ENCODE measurements around the gene PDCD1. TPM values are rescaled to one million over a fixed set of nuclear protein-coding genes. Genes with fewer than 3 reads are reported as not detected.
A peak's percentile ranks its signal among the peaks of the same experiment; 100 is the strongest.

Gene PDCD1
- total and polyA plus RNA-seq, 2 donors (not counting 1 experiment from before 2014, with no cell fraction given) = 0.28 to 1.3 TPM

DNA sequence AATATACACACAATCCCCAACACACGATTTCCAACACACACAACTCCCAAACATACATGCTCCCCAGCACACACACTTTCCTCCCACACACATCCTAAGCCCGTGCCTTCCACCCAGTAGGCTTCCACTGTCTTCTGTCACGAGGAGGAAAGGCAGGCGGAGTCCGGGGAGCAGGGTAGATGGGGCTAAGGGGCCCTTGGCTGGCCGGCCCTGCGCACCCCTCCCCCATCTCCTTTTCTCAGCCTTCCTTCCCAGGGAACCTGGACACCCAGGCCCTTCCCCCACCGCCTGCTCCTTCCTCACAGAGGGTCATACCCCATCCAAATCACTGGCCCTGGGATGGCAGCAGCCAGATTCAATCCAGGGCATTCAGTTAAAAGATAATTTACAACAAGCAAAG lies 3.4 kb upstream of the PDCD1 start:
- Mint-ChIP-seq H3K4me1 (peaks cover 47% of the 10 kb centered on the region), H3K27me3 (peaks cover 35% of the 10 kb centered on the region)
- no peak overlapping the region for H3K27ac ChIP-seq (ENCODE audit: low read length in 2 of 2)

DNA sequence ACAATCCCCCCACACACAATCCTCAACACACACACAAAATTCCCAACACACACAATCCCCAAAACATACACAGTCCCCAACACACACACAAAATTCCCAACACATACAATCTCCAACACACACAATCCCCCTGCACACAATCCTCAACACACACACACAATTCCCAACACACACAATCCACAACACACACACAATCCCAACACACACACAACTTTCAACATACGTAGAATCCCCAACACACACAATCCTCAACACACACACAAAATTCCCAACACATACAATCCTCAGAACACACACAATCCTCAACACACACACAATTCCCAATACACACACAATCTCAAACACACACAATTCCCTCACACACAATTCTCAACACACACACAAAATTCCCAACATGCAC lies 2.6 kb upstream of the PDCD1 start:
- DNase-seq (no peak), ATAC-seq (ENCODE audit: low read depth) (no peak)
- WGBS (ENCODE audit: insufficient coverage) = 92% methylated on average over 1 of the region's 1 CpG
- Histone ChIP-seq H3K27me3 (replicated peaks in 1 of 4; ENCODE audit: control extremely low read depth in 1 of 4, control insufficient read depth in 3 of 4, insufficient read depth in 4 of 4, low read length in 3 of 4) (peaks cover 0 to 55% (median 36%) of the 10 kb centered on the region in 4 experiments), H3K9ac (ENCODE audit: low read length) (no peak overlapping the region), H3K4me3 (ENCODE audit: control extremely low read depth in 1 of 5, extremely low read depth in 1 of 5, insufficient read depth in 1 of 5, low read depth in 2 of 5, low read length in 4 of 5) (no peak overlapping the region), H3K4me2 (replicated peaks; ENCODE audit: low read depth, low read length, poor library complexity, severe bottlenecking) (no peak overlapping the region), H3K4me1 (ENCODE audit: control insufficient read depth in 2 of 2, insufficient read depth in 2 of 2, low read length in 2 of 2) (peaks cover 36 to 54% of the 10 kb centered on the region in 2 donors), H4K20me1 (ENCODE audit: control insufficient read depth, insufficient read depth, low read length, poor library complexity, severe bottlenecking) (no peaks in the 10 kb centered on the region), H2AFZ (ENCODE audit: insufficient read depth, low read depth, low read length, poor library complexity, severe bottlenecking) (no peak overlapping the region), H3K9me3 (ENCODE audit: control extremely low read depth in 1 of 3, control insufficient read depth in 2 of 3, insufficient read depth in 1 of 3, low read length in 2 of 3) (peaks cover 0 to 15% (median 0%) of the 10 kb centered on the region in 3 donors), H3K36me3 (replicated peaks in 1 of 2; ENCODE audit: control extremely low read depth in 1 of 2, control insufficient read depth in 1 of 2, extremely low read depth in 1 of 2, insufficient read depth in 2 of 2, low read length in 1 of 2) (no peaks in the 10 kb centered on the region), H3K79me2 (ENCODE audit: control insufficient read depth, insufficient read depth, low read length) (no peaks in the 10 kb centered on the region), H3K27ac (ENCODE audit: low read length in 2 of 2) (no peak overlapping the region)
- TF ChIP-seq, protein P1, sequence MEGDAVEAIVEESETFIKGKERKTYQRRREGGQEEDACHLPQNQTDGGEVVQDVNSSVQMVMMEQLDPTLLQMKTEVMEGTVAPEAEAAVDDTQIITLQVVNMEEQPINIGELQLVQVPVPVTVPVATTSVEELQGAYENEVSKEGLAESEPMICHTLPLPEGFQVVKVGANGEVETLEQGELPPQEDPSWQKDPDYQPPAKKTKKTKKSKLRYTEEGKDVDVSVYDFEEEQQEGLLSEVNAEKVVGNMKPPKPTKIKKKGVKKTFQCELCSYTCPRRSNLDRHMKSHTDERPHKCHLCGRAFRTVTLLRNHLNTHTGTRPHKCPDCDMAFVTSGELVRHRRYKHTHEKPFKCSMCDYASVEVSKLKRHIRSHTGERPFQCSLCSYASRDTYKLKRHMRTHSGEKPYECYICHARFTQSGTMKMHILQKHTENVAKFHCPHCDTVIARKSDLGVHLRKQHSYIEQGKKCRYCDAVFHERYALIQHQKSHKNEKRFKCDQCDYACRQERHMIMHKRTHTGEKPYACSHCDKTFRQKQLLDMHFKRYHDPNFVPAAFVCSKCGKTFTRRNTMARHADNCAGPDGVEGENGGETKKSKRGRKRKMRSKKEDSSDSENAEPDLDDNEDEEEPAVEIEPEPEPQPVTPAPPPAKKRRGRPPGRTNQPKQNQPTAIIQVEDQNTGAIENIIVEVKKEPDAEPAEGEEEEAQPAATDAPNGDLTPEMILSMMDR (IDR thresholded peaks at IDR 0.05) = no peak
- no peak for TF ChIP-seq EZH2 (IDR thresholded peaks at IDR 0.05; ENCODE audit: borderline replicate concordance, insufficient read depth, low read depth, low read length, poor library complexity, severe bottlenecking)
- Mint-ChIP-seq H3K27me3 (peaks cover 35% of the 10 kb centered on the region), H3K9me3 (ENCODE audit: insufficient read depth) (no peaks in the 10 kb centered on the region), H3K4me1 (peaks cover 49% of the 10 kb centered on the region), H3K4me3 (peak overlapping the region; percentile 14), H3K27ac (peak overlapping the region; percentile 27)
- POLR2A ChIA-PET = no interaction called here
- intact Hi-C loops (cut with micrococcal nuclease) = no loop called here
- CTCF ChIA-PET = no interaction called here

More for the DNA sequence above, 3.4 kb upstream of the PDCD1 start:
- H3K4me3 ChIP-seq (ENCODE audit: control extremely low read depth in 1 of 5, extremely low read depth in 1 of 5, insufficient read depth in 1 of 5, low read depth in 2 of 5, low read length in 4 of 5) = no peak overlapping the region
- 89% methylated on average over 8 of the region's 8 CpGs for WGBS (ENCODE audit: insufficient coverage)
- no peak for DNase-seq
- Mint-ChIP-seq H3K27ac (no peak overlapping the region), H3K4me3 (no peak overlapping the region), H3K9me3 (ENCODE audit: insufficient read depth) (no peaks in the 10 kb centered on the region)
- CTCF ChIA-PET = no interaction called here
- no peak overlapping the region for H3K9ac ChIP-seq (ENCODE audit: low read length)
- no peaks in the 10 kb centered on the region for H4K20me1 ChIP-seq (ENCODE audit: control insufficient read depth, insufficient read depth, low read length, poor library complexity, severe bottlenecking)
- H3K27me3 ChIP-seq (replicated peaks in 1 of 4; ENCODE audit: control extremely low read depth in 1 of 4, control insufficient read depth in 3 of 4, insufficient read depth in 4 of 4, low read length in 3 of 4) = peaks cover 0 to 63% (median 39%) of the 10 kb centered on the region in 4 experiments
- H3K36me3 ChIP-seq (replicated peaks in 1 of 2; ENCODE audit: control extremely low read depth in 1 of 2, control insufficient read depth in 1 of 2, extremely low read depth in 1 of 2, insufficient read depth in 2 of 2, low read length in 1 of 2) = no peaks in the 10 kb centered on the region
- H2AFZ ChIP-seq (ENCODE audit: insufficient read depth, low read depth, low read length, poor library complexity, severe bottlenecking) = no peak overlapping the region
- no peak overlapping the region for H3K4me2 ChIP-seq (replicated peaks; ENCODE audit: low read depth, low read length, poor library complexity, severe bottlenecking)
- no peak for TF ChIP-seq EZH2 (IDR thresholded peaks at IDR 0.05; ENCODE audit: borderline replicate concordance, insufficient read depth, low read depth, low read length, poor library complexity, severe bottlenecking)
- TF ChIP-seq, protein P1 (IDR thresholded peaks at IDR 0.05) = no peak
- POLR2A ChIA-PET = no interaction called here
- H3K79me2 ChIP-seq (ENCODE audit: control insufficient read depth, insufficient read depth, low read length) = no peaks in the 10 kb centered on the region
- H3K9me3 ChIP-seq (ENCODE audit: control extremely low read depth in 1 of 3, control insufficient read depth in 2 of 3, insufficient read depth in 1 of 3, low read length in 2 of 3) = peaks cover 0 to 19% (median 0%) of the 10 kb centered on the region in 3 donors
- H3K4me1 ChIP-seq (ENCODE audit: control insufficient read depth in 2 of 2, insufficient read depth in 2 of 2, low read length in 2 of 2) = peaks cover 36 to 62% of the 10 kb centered on the region in 2 donors
- intact Hi-C loops (cut with micrococcal nuclease) = no loop called here
- no peak for ATAC-seq (ENCODE audit: low read depth)
